GM18868 (cell line): ENCODE data around the gene TBCD.

Experiments
- ATAC-seq: cut with Tn5 transposase; IDR thresholded peaks from one replicate; pipeline ENCODE4 v1.9.1; 2021; ENCODE audit warnings: mild to moderate bottlenecking, moderate library complexity; ENCODE audit not compliant: unreplicated experiment

TBCD gene

GRCh38 chr17:82849076-82849945, 97.4 kb downstream of the TBCD start:
- no peak for ATAC-seq

- no peak for ATAC-seq
These were observed 99.5 kb downstream of the TBCD start for GRCh38 chr17:82851381-82851780.

- ATAC-seq = no peak
These were observed 102.4 kb downstream of the TBCD start for GRCh38 chr17:82854226-82854625.

GRCh38 chr17:82856361-82856760, 104.5 kb downstream of the TBCD start:
- ATAC-seq = no peak

- no peak for ATAC-seq
These were observed 106.7 kb downstream of the TBCD start for GRCh38 chr17:82858376-82859126.

GRCh38 chr17:82859431-82860403, 107.9 kb downstream of the TBCD start:
- peak; percentile 55 for ATAC-seq

GRCh38 chr17:82860606-82861392, 108.9 kb downstream of the TBCD start:
- ATAC-seq = no peak

- no peak for ATAC-seq
These were observed 109.5 kb downstream of the TBCD start for GRCh38 chr17:82861393-82861775.

- ATAC-seq = no peak
These were observed 110.3 kb downstream of the TBCD start for GRCh38 chr17:82862191-82862590.

GRCh38 chr17:82862737-82863382, 111.0 kb downstream of the TBCD start:
- no peak for ATAC-seq

GRCh38 chr17:82863383-82863940, 111.6 kb downstream of the TBCD start:
- no peak for ATAC-seq

GRCh38 chr17:82863941-82864712, 112.3 kb downstream of the TBCD start:
- ATAC-seq = peak; percentile 69

- no peak for ATAC-seq
These were observed 112.9 kb downstream of the TBCD start for GRCh38 chr17:82864713-82865248.

GRCh38 chr17:82865274-82865673, 113.4 kb downstream of the TBCD start:
- ATAC-seq = no peak

- no peak for ATAC-seq
These were observed 114.0 kb downstream of the TBCD start for GRCh38 chr17:82865774-82866395.

GRCh38 chr17:82866590-82867191, 114.8 kb downstream of the TBCD start:
- ATAC-seq = no peak

GRCh38 chr17:82867763-82868325, 116.0 kb downstream of the TBCD start:
- no peak for ATAC-seq
